Measurements from ENCODE around the gene PNKD. TPM values are rescaled to one million over a fixed set of nuclear protein-coding genes. Genes with fewer than 3 reads are reported as not detected.

Gene PNKD
- total and polyA plus RNA-seq, 10 of the 15 experiments (the other 5 are each of a cell fraction or from before 2014, with no cell fraction given): 27.2 to 106 (median 61.3) TPM

DNA sequence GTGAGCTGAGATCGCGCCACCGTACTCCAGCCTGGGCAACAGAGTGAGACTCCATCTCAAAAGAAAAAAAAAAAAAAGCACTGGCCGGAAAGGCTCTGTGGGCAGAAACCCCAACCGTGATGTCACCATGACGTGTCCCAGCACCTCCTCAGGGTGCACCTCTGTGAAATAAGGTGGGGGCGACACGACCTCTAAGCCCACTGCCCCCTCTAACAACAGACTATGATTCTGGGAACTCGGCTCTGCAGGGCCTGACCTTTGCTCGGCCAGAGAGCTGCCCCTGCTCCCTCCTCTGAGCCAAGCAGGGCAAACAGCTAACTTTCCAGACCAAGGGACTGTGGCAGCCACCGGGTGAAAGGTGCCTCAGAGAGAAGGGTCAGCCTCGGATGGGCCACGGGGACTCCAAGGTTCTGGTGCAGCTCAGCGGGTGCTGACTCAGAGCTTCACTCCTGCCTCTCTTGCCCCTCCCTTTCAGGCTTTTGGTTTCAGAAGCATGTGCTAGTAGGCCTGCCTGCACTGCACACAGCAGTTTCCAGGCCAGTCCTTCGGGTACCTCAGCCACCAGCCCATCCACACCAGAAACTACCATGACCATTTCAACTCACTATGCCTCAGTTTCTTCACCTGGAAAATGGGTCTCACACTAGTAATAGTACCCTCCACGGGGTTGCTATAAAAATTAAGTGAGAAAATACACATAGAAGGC is 13.9 kb downstream of the PNKD start (continued):
- TF ChIP-seq JUND (IDR thresholded peaks at IDR 0.05; ENCODE audit: low read depth, low read length): no peak
- TF ChIP-seq, protein P1, sequence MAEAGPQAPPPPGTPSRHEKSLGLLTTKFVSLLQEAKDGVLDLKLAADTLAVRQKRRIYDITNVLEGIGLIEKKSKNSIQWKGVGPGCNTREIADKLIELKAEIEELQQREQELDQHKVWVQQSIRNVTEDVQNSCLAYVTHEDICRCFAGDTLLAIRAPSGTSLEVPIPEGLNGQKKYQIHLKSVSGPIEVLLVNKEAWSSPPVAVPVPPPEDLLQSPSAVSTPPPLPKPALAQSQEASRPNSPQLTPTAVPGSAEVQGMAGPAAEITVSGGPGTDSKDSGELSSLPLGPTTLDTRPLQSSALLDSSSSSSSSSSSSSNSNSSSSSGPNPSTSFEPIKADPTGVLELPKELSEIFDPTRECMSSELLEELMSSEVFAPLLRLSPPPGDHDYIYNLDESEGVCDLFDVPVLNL (IDR thresholded peaks at IDR 0.05; ENCODE audit: low read depth, low read length): no peak
- no peak for TF ChIP-seq MYB (IDR thresholded peaks at IDR 0.05; ENCODE audit: borderline replicate concordance, low read depth, low read length)
- TF ChIP-seq CREB1 (IDR thresholded peaks at IDR 0.05; ENCODE audit: low read depth): no peak; the same call in 1 of the 2 replicates
- no peak for TF ChIP-seq KLF5 (IDR thresholded peaks at IDR 0.05; ENCODE audit: partially characterized antibody)
- TF ChIP-seq IKZF2 (IDR thresholded peaks at IDR 0.05): no peak
- TF ChIP-seq, protein P2, sequence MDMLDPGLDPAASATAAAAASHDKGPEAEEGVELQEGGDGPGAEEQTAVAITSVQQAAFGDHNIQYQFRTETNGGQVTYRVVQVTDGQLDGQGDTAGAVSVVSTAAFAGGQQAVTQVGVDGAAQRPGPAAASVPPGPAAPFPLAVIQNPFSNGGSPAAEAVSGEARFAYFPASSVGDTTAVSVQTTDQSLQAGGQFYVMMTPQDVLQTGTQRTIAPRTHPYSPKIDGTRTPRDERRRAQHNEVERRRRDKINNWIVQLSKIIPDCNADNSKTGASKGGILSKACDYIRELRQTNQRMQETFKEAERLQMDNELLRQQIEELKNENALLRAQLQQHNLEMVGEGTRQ (IDR thresholded peaks at IDR 0.05; ENCODE audit: borderline replicate concordance, low read depth, low read length): no peak
- no peak for TF ChIP-seq ZBTB11 (CRISPR knock-in tag; IDR thresholded peaks at IDR 0.05)
- TF ChIP-seq NFYA (IDR thresholded peaks at IDR 0.05; ENCODE audit: borderline replicate concordance, low read depth, low read length): no peak
- TF ChIP-seq SUZ12 (IDR thresholded peaks at IDR 0.05; ENCODE audit: unreplicated experiment): no peak
- no peak for TF ChIP-seq HCFC1 (IDR thresholded peaks at IDR 0.05; ENCODE audit: low read length)
- no peak for TF ChIP-seq RCOR1 (conservative IDR thresholded peaks at IDR 0.05; ENCODE audit: low read depth, low read length)
- TF ChIP-seq NR2C1 (IDR thresholded peaks at IDR 0.05): no peak
- no peak for TF ChIP-seq ASH2L (IDR thresholded peaks at IDR 0.05; ENCODE audit: borderline replicate concordance, low read depth)
- TF ChIP-seq NFIC (IDR thresholded peaks at IDR 0.05; ENCODE audit: low read depth, low read length): no peak
- TF ChIP-seq FOXK2 (IDR thresholded peaks at IDR 0.05): no peak
- TF ChIP-seq CBX3 (IDR thresholded peaks at IDR 0.05; ENCODE audit: borderline replicate concordance, low read depth): no peak
- TF ChIP-seq BACH1 (IDR thresholded peaks at IDR 0.05; ENCODE audit: borderline replicate concordance): peak; percentile 49; the same call in 1 of the 2 replicates
- TF ChIP-seq SMAD5 (IDR thresholded peaks at IDR 0.05; ENCODE audit: low read depth): no peak
- no peak for TF ChIP-seq ZNF217 (IDR thresholded peaks at IDR 0.05)
- TF ChIP-seq MTA2 (IDR thresholded peaks at IDR 0.05; ENCODE audit: low read depth): no peak
